ENCODE data around the gene MORC3.

MORC3 gene

DNA sequence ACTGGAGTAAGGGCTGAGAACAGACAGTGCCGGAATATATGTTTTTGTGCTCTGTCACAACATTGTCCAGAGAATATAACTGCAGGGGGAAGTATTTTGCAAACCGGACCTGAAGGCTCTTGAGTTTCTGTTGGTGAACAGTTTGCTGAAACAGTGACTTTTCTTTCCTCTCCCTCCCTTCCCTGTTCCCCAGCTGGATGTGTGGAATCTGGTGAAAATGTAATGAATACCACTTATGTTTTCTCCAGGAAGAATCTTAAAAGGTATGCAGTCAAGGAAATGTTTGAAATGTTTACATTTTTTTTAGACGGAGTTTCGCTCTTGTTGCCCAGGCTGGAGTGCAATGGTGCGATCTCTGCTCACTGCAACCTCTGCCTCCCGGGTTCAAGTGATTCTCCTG lies 88.6 kb downstream of the MORC3 start:
- Mint-ChIP-seq H3K36me3 (ENCODE audit: low read depth) (peaks cover 45% of the 10 kb centered on the region), H3K4me3 (no peak overlapping the region), H3K9me3 (no peaks in the 10 kb centered on the region), H3K4me1 (ENCODE audit: low read depth) (no peaks in the 10 kb centered on the region), H3K27ac (no peak overlapping the region), H3K27me3 (ENCODE audit: low read depth) (no peaks in the 10 kb centered on the region)
- no peak for DNase-seq (ENCODE audit: low spot score)

DNA sequence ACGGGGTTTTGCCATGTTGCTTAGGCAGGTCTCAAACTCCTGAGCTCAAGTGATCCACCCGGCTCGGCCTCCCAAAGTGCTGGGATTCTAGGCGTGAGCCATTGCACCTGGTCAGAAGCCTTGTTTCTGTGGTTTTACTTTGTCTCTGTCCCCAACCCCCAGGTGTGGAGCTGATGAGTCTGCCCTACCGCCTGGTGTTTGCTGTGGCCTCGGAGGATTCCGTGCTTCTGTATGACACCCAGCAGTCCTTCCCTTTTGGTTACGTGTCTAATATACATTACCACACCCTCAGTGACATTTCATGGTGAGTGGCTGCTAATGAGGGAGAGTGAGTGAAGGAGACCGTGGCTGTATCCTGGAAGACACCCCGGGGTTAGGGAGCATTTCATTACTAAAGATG lies 91.3 kb downstream of the MORC3 start:
- Mint-ChIP-seq H3K4me1 (ENCODE audit: low read depth) (no peaks in the 10 kb centered on the region), H3K27ac (no peak overlapping the region), H3K36me3 (ENCODE audit: low read depth) (peaks cover 48% of the 10 kb centered on the region), H3K4me3 (no peak overlapping the region), H3K9me3 (no peaks in the 10 kb centered on the region), H3K27me3 (ENCODE audit: low read depth) (no peaks in the 10 kb centered on the region)
- DNase-seq (ENCODE audit: low spot score) = no peak

GRCh38 chr21:36412916-36413315 lies 92.9 kb downstream of the MORC3 start:
- no peak overlapping the region for H3K4me3 Mint-ChIP-seq
- no peak for DNase-seq (ENCODE audit: low spot score)
- H3K9me3 Mint-ChIP-seq = no peaks in the 10 kb centered on the region
- H3K27me3 Mint-ChIP-seq (ENCODE audit: low read depth) = no peaks in the 10 kb centered on the region
- H3K27ac Mint-ChIP-seq = no peak overlapping the region
- no peaks in the 10 kb centered on the region for H3K4me1 Mint-ChIP-seq (ENCODE audit: low read depth)
- H3K36me3 Mint-ChIP-seq (ENCODE audit: low read depth) = peaks cover 42% of the 10 kb centered on the region

DNA sequence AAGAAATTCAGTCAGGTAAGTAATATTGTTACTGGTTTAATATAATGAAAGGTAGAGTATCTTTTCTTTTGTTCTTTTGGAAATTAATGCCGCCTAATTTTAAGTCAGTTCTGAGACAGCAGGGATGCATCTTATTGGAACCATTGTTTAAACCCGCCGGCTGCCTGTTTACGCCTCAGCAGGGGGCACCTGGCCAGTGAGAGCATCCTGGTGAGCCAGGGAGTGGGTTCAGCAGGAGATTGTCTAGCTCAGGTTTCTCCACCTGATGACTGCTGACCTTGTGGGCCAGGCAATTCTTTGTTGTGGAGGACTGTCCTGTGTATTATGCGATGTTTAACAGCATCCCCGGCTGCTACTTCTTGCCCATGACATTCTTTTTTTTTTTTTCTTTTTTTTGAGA lies 95.4 kb downstream of the MORC3 start:
- Mint-ChIP-seq H3K4me3 (no peak overlapping the region), H3K27me3 (ENCODE audit: low read depth) (no peaks in the 10 kb centered on the region), H3K36me3 (ENCODE audit: low read depth) (peaks cover 34% of the 10 kb centered on the region), H3K27ac (no peak overlapping the region), H3K4me1 (ENCODE audit: low read depth) (no peaks in the 10 kb centered on the region), H3K9me3 (no peaks in the 10 kb centered on the region)
- no peak for DNase-seq (ENCODE audit: low spot score)

DNA sequence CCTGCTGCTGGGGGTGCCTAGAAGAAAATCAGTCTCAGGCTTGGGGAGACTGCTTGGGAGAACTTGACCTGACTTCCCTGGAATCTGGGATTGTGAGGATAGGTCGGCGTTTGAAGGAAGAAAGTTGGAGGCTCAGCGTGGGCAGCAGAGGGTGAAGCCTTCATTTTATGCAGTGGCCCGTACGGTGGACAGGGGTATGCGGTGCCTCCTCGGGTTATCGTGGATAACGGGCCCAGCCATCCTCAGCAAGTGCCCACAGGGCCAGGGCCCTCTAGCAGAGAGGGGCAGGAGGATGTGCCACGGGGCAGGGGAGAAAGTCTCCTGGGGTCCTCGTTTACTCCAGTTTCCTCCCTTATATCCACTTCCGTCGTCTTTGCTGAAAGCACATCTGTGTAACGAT lies 99.2 kb downstream of the MORC3 start:
- H3K4me3 Mint-ChIP-seq = no peak overlapping the region
- DNase-seq (ENCODE audit: low spot score) = no peak
- H3K4me1 Mint-ChIP-seq (ENCODE audit: low read depth) = peaks cover 14% of the 10 kb centered on the region
- no peaks in the 10 kb centered on the region for H3K9me3 Mint-ChIP-seq
- no peaks in the 10 kb centered on the region for H3K27me3 Mint-ChIP-seq (ENCODE audit: low read depth)
- peaks cover 25% of the 10 kb centered on the region for H3K36me3 Mint-ChIP-seq (ENCODE audit: low read depth)
- no peak overlapping the region for H3K27ac Mint-ChIP-seq

DNA sequence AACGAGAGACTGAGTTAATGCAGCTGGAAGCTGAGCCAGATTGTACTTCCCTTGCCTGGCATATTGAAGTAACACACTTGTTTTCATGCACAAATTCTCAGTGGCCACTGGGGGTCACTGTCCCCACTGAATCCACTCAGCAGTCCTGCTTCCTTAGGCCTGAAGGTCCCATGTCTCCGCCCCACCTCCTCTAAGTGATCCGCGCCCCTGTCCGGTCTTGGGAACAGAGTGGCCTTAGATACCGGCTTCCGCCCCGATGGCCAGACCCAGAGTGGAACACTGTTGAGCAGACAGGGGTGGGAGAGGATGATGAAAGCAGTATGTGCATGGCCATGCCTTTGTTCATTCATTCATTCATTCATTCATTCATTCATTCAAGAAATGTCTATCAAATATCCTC lies 100.0 kb downstream of the MORC3 start:
- peak; percentile 37 for DNase-seq (ENCODE audit: low spot score)
- Mint-ChIP-seq H3K9me3 (no peaks in the 10 kb centered on the region), H3K27me3 (ENCODE audit: low read depth) (no peaks in the 10 kb centered on the region), H3K4me3 (no peak overlapping the region), H3K27ac (no peak overlapping the region), H3K4me1 (ENCODE audit: low read depth) (peaks cover 17% of the 10 kb centered on the region), H3K36me3 (ENCODE audit: low read depth) (peaks cover 26% of the 10 kb centered on the region)

GRCh38 chr21:36420571-36421339 lies 100.8 kb downstream of the MORC3 start:
- H3K27ac Mint-ChIP-seq = no peak overlapping the region
- no peak for DNase-seq (ENCODE audit: low spot score)
- no peaks in the 10 kb centered on the region for H3K27me3 Mint-ChIP-seq (ENCODE audit: low read depth)
- H3K36me3 Mint-ChIP-seq (ENCODE audit: low read depth) = peaks cover 26% of the 10 kb centered on the region
- no peaks in the 10 kb centered on the region for H3K9me3 Mint-ChIP-seq
- H3K4me3 Mint-ChIP-seq = no peak overlapping the region
- peaks cover 17% of the 10 kb centered on the region for H3K4me1 Mint-ChIP-seq (ENCODE audit: low read depth)

GRCh38 chr21:36422279-36423098 lies 102.5 kb downstream of the MORC3 start:
- no peak for DNase-seq (ENCODE audit: low spot score)

DNA sequence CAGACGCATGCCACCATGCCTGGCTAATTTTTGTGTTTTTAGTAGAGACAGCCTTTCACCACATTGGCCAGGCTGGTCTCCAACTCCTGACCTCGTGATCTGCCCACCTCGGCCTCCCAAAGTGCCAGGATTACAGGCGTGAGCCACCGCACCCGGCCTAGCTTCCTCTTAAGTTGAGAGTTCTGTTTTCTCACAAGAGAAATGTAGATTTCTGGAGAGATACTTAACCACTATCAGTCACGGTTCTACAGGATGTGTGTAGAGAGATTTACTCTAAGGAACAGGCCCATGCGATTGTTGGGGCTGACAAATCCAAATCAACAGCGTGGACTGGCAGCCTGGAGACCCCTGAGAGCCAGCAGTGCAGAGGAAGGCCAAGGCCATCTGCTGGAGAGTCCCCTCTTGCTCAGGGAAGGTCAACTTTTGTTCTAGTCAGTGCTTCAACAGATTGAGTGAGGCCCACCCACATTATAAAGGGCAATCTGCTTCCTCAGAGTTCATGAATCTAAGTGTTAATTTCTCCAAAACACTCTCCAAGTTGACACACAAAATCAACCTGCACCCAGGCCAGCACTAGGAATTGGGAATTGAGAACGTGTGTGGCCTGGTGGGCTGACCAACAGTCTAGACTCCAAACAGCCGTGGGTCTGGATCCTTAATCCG lies 103.9 kb downstream of the MORC3 start:
- Mint-ChIP-seq H3K4me3 (peak overlapping the region; percentile 22), H3K9me3 (no peaks in the 10 kb centered on the region), H3K4me1 (ENCODE audit: low read depth) (peaks cover 21% of the 10 kb centered on the region), H3K27me3 (ENCODE audit: low read depth) (no peaks in the 10 kb centered on the region), H3K27ac (peak overlapping the region; percentile 84), H3K36me3 (ENCODE audit: low read depth) (peaks cover 20% of the 10 kb centered on the region)
- peak; percentile 18 for DNase-seq (ENCODE audit: low spot score)

More at GRCh38 chr21:36422279-36423098, 102.5 kb downstream of the MORC3 start:
- no peaks in the 10 kb centered on the region for H3K9me3 Mint-ChIP-seq
- H3K4me1 Mint-ChIP-seq (ENCODE audit: low read depth) = peaks cover 17% of the 10 kb centered on the region
- no peaks in the 10 kb centered on the region for H3K27me3 Mint-ChIP-seq (ENCODE audit: low read depth)
- H3K36me3 Mint-ChIP-seq (ENCODE audit: low read depth) = peaks cover 22% of the 10 kb centered on the region
- no peak overlapping the region for H3K27ac Mint-ChIP-seq
- H3K4me3 Mint-ChIP-seq = no peak overlapping the region

- DNase-seq (ENCODE audit: low spot score) = no peak
- Mint-ChIP-seq H3K4me1 (ENCODE audit: low read depth) (peaks cover 22% of the 10 kb centered on the region), H3K27ac (no peak overlapping the region), H3K4me3 (no peak overlapping the region), H3K9me3 (no peaks in the 10 kb centered on the region), H3K27me3 (ENCODE audit: low read depth) (no peaks in the 10 kb centered on the region), H3K36me3 (ENCODE audit: low read depth) (peaks cover 17% of the 10 kb centered on the region)
Measured at GRCh38 chr21:36424592-36424991, 104.6 kb downstream of the MORC3 start.

- no peak overlapping the region for H3K27ac Mint-ChIP-seq
- no peaks in the 10 kb centered on the region for H3K27me3 Mint-ChIP-seq (ENCODE audit: low read depth)
- H3K4me1 Mint-ChIP-seq (ENCODE audit: low read depth) = peaks cover 29% of the 10 kb centered on the region
- DNase-seq (ENCODE audit: low spot score) = no peak
- no peak overlapping the region for H3K4me3 Mint-ChIP-seq
- H3K9me3 Mint-ChIP-seq = no peaks in the 10 kb centered on the region
- H3K36me3 Mint-ChIP-seq (ENCODE audit: low read depth) = peaks cover 17% of the 10 kb centered on the region
Measured at GRCh38 chr21:36425286-36425685, 105.3 kb downstream of the MORC3 start.
